ENCODE results near the gene ADGRL2.

The ADGRL2 gene

DNA sequence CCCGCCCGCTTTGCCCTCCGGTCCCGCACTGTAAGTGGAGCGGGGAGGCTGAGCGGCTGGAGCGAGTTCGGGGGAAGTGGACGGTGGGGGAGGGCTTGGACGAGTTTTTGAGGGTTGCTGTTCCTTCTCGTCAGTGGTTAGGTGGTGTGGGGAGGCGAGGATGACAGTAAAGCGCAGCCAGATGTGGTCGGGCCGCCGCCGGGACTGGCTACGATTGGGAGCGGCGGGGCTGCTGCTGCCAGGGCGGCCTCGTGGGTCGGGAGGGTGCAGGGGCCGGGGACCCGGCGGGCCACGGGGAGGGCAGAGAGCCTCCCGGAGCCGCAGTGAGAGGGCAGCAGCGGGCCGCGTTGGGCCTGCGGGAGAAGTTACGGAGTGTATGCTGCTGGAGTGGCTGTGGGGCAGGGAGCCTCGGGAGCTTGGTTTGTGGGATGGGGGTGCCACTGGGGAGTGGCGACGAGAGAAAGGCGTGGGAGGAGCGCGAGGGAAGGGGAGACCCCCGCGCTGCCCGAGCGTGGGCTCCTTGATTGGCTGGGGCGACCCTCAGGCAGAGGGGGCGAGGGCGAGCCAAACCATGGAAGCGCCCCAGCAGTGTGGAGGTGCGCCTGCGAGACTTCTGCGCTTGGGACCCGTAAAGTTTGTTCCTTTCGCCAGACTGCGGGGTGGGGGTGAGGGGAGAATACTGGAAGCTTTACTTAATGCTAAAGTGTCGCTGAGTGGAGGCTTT lies 2.1 kb downstream of the ADGRL2 start:
- no peak overlapping the region for H3K27ac ChIP-seq (ENCODE audit: low read depth, low read length)
- H3K36me3 ChIP-seq (ENCODE audit: low read length): no peaks in the 10 kb centered on the region
- no peaks in the 10 kb centered on the region for H4K20me1 ChIP-seq (ENCODE audit: low read depth, low read length)
- H3K4me3 ChIP-seq (ENCODE audit: insufficient read depth, low read length, poor library complexity, severe bottlenecking): no peak overlapping the region
- no peak overlapping the region for H3K4me2 ChIP-seq (ENCODE audit: low read depth, low read length, poor library complexity, severe bottlenecking)
- no peak overlapping the region for H2AFZ ChIP-seq (ENCODE audit: low read depth, low read length, severe bottlenecking)
- no peaks in the 10 kb centered on the region for H3K9me3 ChIP-seq (ENCODE audit: insufficient read depth, low read length)
- H3K79me2 ChIP-seq (ENCODE audit: insufficient read depth, low read length): no peaks in the 10 kb centered on the region
- no peak overlapping the region for H3K9ac ChIP-seq (ENCODE audit: low read length)
- no peaks in the 10 kb centered on the region for H3K27me3 ChIP-seq (ENCODE audit: low read length)
- TF ChIP-seq, protein P1, sequence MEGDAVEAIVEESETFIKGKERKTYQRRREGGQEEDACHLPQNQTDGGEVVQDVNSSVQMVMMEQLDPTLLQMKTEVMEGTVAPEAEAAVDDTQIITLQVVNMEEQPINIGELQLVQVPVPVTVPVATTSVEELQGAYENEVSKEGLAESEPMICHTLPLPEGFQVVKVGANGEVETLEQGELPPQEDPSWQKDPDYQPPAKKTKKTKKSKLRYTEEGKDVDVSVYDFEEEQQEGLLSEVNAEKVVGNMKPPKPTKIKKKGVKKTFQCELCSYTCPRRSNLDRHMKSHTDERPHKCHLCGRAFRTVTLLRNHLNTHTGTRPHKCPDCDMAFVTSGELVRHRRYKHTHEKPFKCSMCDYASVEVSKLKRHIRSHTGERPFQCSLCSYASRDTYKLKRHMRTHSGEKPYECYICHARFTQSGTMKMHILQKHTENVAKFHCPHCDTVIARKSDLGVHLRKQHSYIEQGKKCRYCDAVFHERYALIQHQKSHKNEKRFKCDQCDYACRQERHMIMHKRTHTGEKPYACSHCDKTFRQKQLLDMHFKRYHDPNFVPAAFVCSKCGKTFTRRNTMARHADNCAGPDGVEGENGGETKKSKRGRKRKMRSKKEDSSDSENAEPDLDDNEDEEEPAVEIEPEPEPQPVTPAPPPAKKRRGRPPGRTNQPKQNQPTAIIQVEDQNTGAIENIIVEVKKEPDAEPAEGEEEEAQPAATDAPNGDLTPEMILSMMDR (IDR thresholded peaks at IDR 0.05; ENCODE audit: insufficient read depth, low read length, poor library complexity, severe bottlenecking): no peak
- TF ChIP-seq EZH2phosphoT487 (conservative IDR thresholded peaks at IDR 0.05; ENCODE audit: low read length): no peak
- no peaks in the 10 kb centered on the region for H3K9me2 ChIP-seq (replicated peaks; ENCODE audit: insufficient read depth, low read length)
- H3F3A ChIP-seq (ENCODE audit: insufficient read depth): no peaks in the 10 kb centered on the region

DNA sequence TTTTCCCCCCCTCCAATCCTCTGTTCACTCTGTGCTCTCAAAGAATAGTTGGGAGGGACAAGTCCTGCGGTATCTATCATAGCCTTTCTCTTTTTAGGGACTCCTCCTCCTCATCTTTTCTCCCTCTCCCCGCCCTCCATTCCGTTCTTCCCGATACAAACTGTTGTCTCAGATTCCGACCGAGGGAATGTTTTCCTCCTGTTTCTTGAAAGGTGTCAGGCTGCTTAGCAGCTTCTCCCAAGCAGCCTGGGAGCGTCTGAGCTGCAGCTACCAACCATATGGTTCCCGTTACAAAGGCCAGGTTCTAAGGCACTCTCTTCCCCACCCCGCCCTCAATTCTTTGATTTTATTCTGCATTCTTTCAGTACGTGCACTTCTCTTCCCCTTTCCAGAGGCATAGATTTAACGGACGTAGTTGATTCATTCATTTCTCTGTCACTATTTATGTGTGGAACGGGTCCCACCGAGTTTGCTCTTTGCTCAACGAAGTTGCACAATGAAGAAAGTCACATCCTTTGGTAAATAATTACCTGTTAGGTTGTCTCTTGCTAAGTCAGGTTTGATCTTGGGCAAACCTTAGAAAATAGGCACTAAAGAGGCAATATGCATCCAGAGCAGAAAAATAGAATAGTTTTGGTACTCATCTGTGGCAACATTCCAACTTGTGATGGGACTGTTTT lies 2.8 kb downstream of the ADGRL2 start:
- Histone ChIP-seq H3K4me2 (ENCODE audit: low read depth, low read length, poor library complexity, severe bottlenecking) (no peak overlapping the region), H3F3A (ENCODE audit: insufficient read depth) (no peaks in the 10 kb centered on the region), H2AFZ (ENCODE audit: low read depth, low read length, severe bottlenecking) (peak overlapping the region; percentile 68), H3K9me2 (replicated peaks; ENCODE audit: insufficient read depth, low read length) (no peaks in the 10 kb centered on the region), H3K9me3 (ENCODE audit: insufficient read depth, low read length) (no peaks in the 10 kb centered on the region), H3K4me3 (ENCODE audit: insufficient read depth, low read length, poor library complexity, severe bottlenecking) (no peak overlapping the region), H3K36me3 (ENCODE audit: low read length) (no peaks in the 10 kb centered on the region), H4K20me1 (ENCODE audit: low read depth, low read length) (no peaks in the 10 kb centered on the region), H3K27ac (ENCODE audit: low read depth, low read length) (no peak overlapping the region), H3K27me3 (ENCODE audit: low read length) (no peaks in the 10 kb centered on the region), H3K79me2 (ENCODE audit: insufficient read depth, low read length) (no peaks in the 10 kb centered on the region), H3K9ac (ENCODE audit: low read length) (no peak overlapping the region)
- no peak for TF ChIP-seq EZH2phosphoT487 (conservative IDR thresholded peaks at IDR 0.05; ENCODE audit: low read length)
- TF ChIP-seq, protein P1 (IDR thresholded peaks at IDR 0.05; ENCODE audit: insufficient read depth, low read length, poor library complexity, severe bottlenecking): no peak

- no peaks in the 10 kb centered on the region for H3K36me3 ChIP-seq (ENCODE audit: low read length)
- no peak overlapping the region for H3K9ac ChIP-seq (ENCODE audit: low read length)
- H3K9me3 ChIP-seq (ENCODE audit: insufficient read depth, low read length): no peaks in the 10 kb centered on the region
- H3K27me3 ChIP-seq (ENCODE audit: low read length): no peaks in the 10 kb centered on the region
- no peaks in the 10 kb centered on the region for H3K79me2 ChIP-seq (ENCODE audit: insufficient read depth, low read length)
- peak overlapping the region; percentile 68 for H2AFZ ChIP-seq (ENCODE audit: low read depth, low read length, severe bottlenecking)
- no peaks in the 10 kb centered on the region for H3K9me2 ChIP-seq (replicated peaks; ENCODE audit: insufficient read depth, low read length)
- no peak overlapping the region for H3K4me2 ChIP-seq (ENCODE audit: low read depth, low read length, poor library complexity, severe bottlenecking)
- no peak overlapping the region for H3K4me3 ChIP-seq (ENCODE audit: insufficient read depth, low read length, poor library complexity, severe bottlenecking)
- no peaks in the 10 kb centered on the region for H3F3A ChIP-seq (ENCODE audit: insufficient read depth)
- H3K27ac ChIP-seq (ENCODE audit: low read depth, low read length): no peak overlapping the region
- H4K20me1 ChIP-seq (ENCODE audit: low read depth, low read length): no peaks in the 10 kb centered on the region
- TF ChIP-seq EZH2phosphoT487 (conservative IDR thresholded peaks at IDR 0.05; ENCODE audit: low read length): no peak
- TF ChIP-seq, protein P1 (IDR thresholded peaks at IDR 0.05; ENCODE audit: insufficient read depth, low read length, poor library complexity, severe bottlenecking): no peak
Measured at GRCh38 chr1:81804312-81804711, 3.6 kb downstream of the ADGRL2 start.
